Naive thymus-derived CD4-positive, alpha-beta T cell (primary cell): Measurements from ENCODE around the gene MYOZ3. TPM values are rescaled to one million over a fixed set of nuclear protein-coding genes. Genes with fewer than 3 reads are reported as not detected.

Experiments
- ATAC-seq: fragments of 150-1000 bp; cut with Tn5 transposase; 2 replicates; pipeline ENCODE4 v1.10.0; 2021; ENCODE audit warnings: mild to moderate bottlenecking, moderate library complexity
- CTCF ChIA-PET: fragments of 350-600 bp; sonication (Branson Sonifier 250); formaldehyde crosslinking; loops from one replicate; lab custom pipeline; 2021; ENCODE audit warnings: antibody characterized with exemption; lab: Charles Lee
- POLR2A ChIA-PET: fragments of 350-600 bp; sonication (Branson Sonifier 250); formaldehyde crosslinking; loops from one replicate; lab custom pipeline; 2021; ENCODE audit warnings: antibody characterized with exemption, inconsistent platforms; lab: Charles Lee
- DNase-seq, 9 donors: peaks; one replicate each; pipeline versions ENCODE4 v3.0.0 to v3.0.0-alpha.2; 2020 to 2022; ENCODE audit warnings: mixed read lengths in 1 of 9
- H3K27ac ChIP-seq: one replicate; pipeline ENCODE4 v1.7.0; 2013; ENCODE audit warnings: mild to moderate bottlenecking, low read depth, low read length, moderate library complexity
- H3K27me3 ChIP-seq, 2 donors: one replicate each; pipeline ENCODE4 v1.7.0; 2013; ENCODE audit warnings: low read length in 2 of 2, mild to moderate bottlenecking in 2 of 2, moderate library complexity in 2 of 2; ENCODE audit not compliant: control insufficient read depth in 2 of 2, insufficient read depth in 2 of 2
- H3K36me3 ChIP-seq, 3 experiments: 1 replicate in 2 of 3; 2 replicates in 1 of 3; pipeline ENCODE4 v1.7.0; 2013; ENCODE audit warnings: low read length in 3 of 3, mild to moderate bottlenecking in 3 of 3, moderate library complexity in 1 of 3; ENCODE audit not compliant: insufficient read depth in 3 of 3, control insufficient read depth in 2 of 3
- H3K4me1 ChIP-seq, 2 donors: one replicate each; pipeline ENCODE4 v1.7.0; 2013; ENCODE audit warnings: low read length in 2 of 2, mild to moderate bottlenecking in 2 of 2, moderate library complexity in 1 of 2; ENCODE audit not compliant: control insufficient read depth in 2 of 2, insufficient read depth in 2 of 2
- H3K4me3 ChIP-seq: 2 replicates; pipeline ENCODE4 v1.7.0; 2013; ENCODE audit warnings: mild to moderate bottlenecking, low read length
- H3K9me3 ChIP-seq, 3 experiments: 1 replicate in 2 of 3; 2 replicates in 1 of 3; pipeline ENCODE4 v1.7.0; 2013; ENCODE audit warnings: low read length in 3 of 3; ENCODE audit not compliant: control insufficient read depth in 2 of 3
- H3K27ac Mint-ChIP-seq, 9 donors: one replicate each; pipeline ENCODE4 v1.8.0; 2020 to 2022; ENCODE audit warnings: mixed read lengths in 9 of 9, mild to moderate bottlenecking in 8 of 9, moderate library complexity in 5 of 9, inconsistent platforms in 2 of 9
- H3K27me3 Mint-ChIP-seq, 5 donors: one replicate each; pipeline ENCODE4 v1.8.0; 2021 to 2022; ENCODE audit warnings: mixed read lengths in 5 of 5, mild to moderate bottlenecking in 1 of 5
- H3K36me3 Mint-ChIP-seq, 5 donors: one replicate each; pipeline ENCODE4 v1.8.0; 2020 to 2022; ENCODE audit warnings: mixed read lengths in 5 of 5, mild to moderate bottlenecking in 3 of 5, inconsistent platforms in 1 of 5
- H3K4me1 Mint-ChIP-seq, 7 donors: one replicate each; pipeline ENCODE4 v1.8.0; 2020 to 2022; ENCODE audit warnings: mixed read lengths in 7 of 7, mild to moderate bottlenecking in 3 of 7, inconsistent platforms in 1 of 7
- H3K4me3 Mint-ChIP-seq, 10 donors: one replicate each; pipeline ENCODE4 v1.8.0; 2020 to 2022; ENCODE audit warnings: mild to moderate bottlenecking in 10 of 10, mixed read lengths in 10 of 10, moderate library complexity in 6 of 10, inconsistent platforms in 2 of 10
- H3K9me3 Mint-ChIP-seq, 11 donors: one replicate each; pipeline ENCODE4 v1.8.0; 2020 to 2022; ENCODE audit warnings: mixed read lengths in 11 of 11, mild to moderate bottlenecking in 4 of 11, inconsistent platforms in 1 of 11, moderate library complexity in 1 of 11
- intact Hi-C, 2 donors: fragments of 100-400 bp; cut with micrococcal nuclease; formaldehyde crosslinking; loops; one replicate each; pipeline ENCODE4 v1.15.1; 2023
- polyA plus RNA-seq, 2 donors: library from polyadenylated mRNA; unstranded; fragments of 300-500 nt; fragmentation: Illumina TruSeq; gene quantifications; one replicate each; pipeline ENCODE4 v1.2.3, GENCODE V29; 2021
- total RNA-seq, 6 experiments: library from RNA in 5 of 6; stranded (reverse) in 5 of 6; gene quantifications; 1 replicate in 5 of 6; 2 replicates in 1 of 6; pipeline ENCODE4 v1.2.3 and lab custom pipeline; 2021 to 2026

The MYOZ3 gene
- total and polyA plus RNA-seq, 7 experiments from 2014 or later, result 0.15 TPM; not detected in 6

GRCh38 chr5:150622157-150622556 is 38.9 kb upstream of the MYOZ3 start:
- Histone ChIP-seq H3K27me3 (no peaks in the 10 kb centered on the region), H3K36me3 (no peaks in the 10 kb centered on the region), H3K4me1 (peaks cover 0 to 20% of the 10 kb centered on the region in 2 donors), H3K9me3 (no peaks in the 10 kb centered on the region), H3K4me3 (no peak overlapping the region), H3K27ac (no peak overlapping the region)
- Mint-ChIP-seq H3K4me1 (peaks cover 9 to 25% (median 18%) of the 10 kb centered on the region in 7 donors), H3K27ac (no peak overlapping the region), H3K9me3 (peaks cover 0 to 1% (median 0%) of the 10 kb centered on the region in 11 donors), H3K27me3 (peaks cover 0 to 33% (median 6%) of the 10 kb centered on the region in 5 donors), H3K4me3 (no peak overlapping the region), H3K36me3 (peaks cover 0 to 2% (median 0%) of the 10 kb centered on the region in 5 donors)
- ChIA-PET CTCF (no interaction called here), POLR2A (no interaction called here)
- no peak for DNase-seq
- intact Hi-C loops, result no loop called here
- ATAC-seq, result no peak

- Mint-ChIP-seq H3K4me1 (peaks cover 13 to 25% (median 18%) of the 10 kb centered on the region in 7 donors), H3K27ac (peak overlapping the region in 7 of 9 donors; percentile 4 to 91 (median 16)), H3K4me3 (peak overlapping the region in 9 of 10 donors; percentile 18 to 97 (median 79)), H3K27me3 (peaks cover 0 to 41% (median 6%) of the 10 kb centered on the region in 5 donors), H3K36me3 (peaks cover 0 to 2% (median 0%) of the 10 kb centered on the region in 5 donors), H3K9me3 (peaks cover 0 to 1% (median 0%) of the 10 kb centered on the region in 11 donors)
- no peaks in the 10 kb centered on the region for H3K36me3 ChIP-seq
- no peak for DNase-seq
- POLR2A ChIA-PET, result no interaction called here
- CTCF ChIA-PET, result no interaction called here
- intact Hi-C loops, result no loop called here
- H3K27ac ChIP-seq, result no peak overlapping the region
- no peaks in the 10 kb centered on the region for H3K27me3 ChIP-seq
- peaks cover 0 to 20% of the 10 kb centered on the region in 2 donors for H3K4me1 ChIP-seq
- H3K9me3 ChIP-seq, result no peaks in the 10 kb centered on the region
- no peak for ATAC-seq
- no peak overlapping the region for H3K4me3 ChIP-seq
Observed at GRCh38 chr5:150623152-150623877, 37.7 kb upstream of the MYOZ3 start.

DNA sequence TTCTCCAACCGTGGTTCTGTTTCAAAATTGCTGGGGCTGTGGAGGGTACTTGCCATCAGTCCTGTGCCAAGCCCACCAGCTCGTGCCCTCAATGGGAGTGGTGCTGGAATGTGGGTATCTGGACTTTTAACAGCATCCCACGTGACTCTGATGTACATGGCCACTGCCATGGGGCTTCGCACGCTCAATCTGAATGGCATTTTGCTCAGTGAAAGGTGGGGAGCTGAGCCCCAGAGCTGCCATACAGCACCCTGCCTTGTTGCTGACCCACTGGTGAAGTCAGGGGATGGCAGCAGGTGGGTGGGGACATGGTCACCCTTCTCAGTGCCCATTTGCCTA is 37.2 kb upstream of the MYOZ3 start:
- Histone ChIP-seq H3K4me3 (no peak overlapping the region), H3K9me3 (no peaks in the 10 kb centered on the region), H3K4me1 (peaks cover 0 to 20% of the 10 kb centered on the region in 2 donors), H3K36me3 (no peaks in the 10 kb centered on the region), H3K27me3 (no peaks in the 10 kb centered on the region), H3K27ac (no peak overlapping the region)
- intact Hi-C loops, result loop anchor here in 1 of 2 donors (2.0 kb wide), 1 partner anchor 33 kb away; no protein-coding TSS in a partner anchor
- H3K4me1 Mint-ChIP-seq, result peaks cover 13 to 25% (median 18%) of the 10 kb centered on the region in 7 donors
- ATAC-seq (no peak), DNase-seq (peak in 1 of 9 donors; percentile 15)
- H3K27me3 Mint-ChIP-seq, result peaks cover 0 to 41% (median 6%) of the 10 kb centered on the region in 5 donors
- peaks cover 0 to 2% (median 0%) of the 10 kb centered on the region in 5 donors for H3K36me3 Mint-ChIP-seq
- ChIA-PET POLR2A (no interaction called here), CTCF (no interaction called here)
- peak overlapping the region; percentile 79 to 97 (median 86) for H3K4me3 Mint-ChIP-seq
- H3K9me3 Mint-ChIP-seq, result peaks cover 0 to 1% (median 0%) of the 10 kb centered on the region in 11 donors
- peak overlapping the region in 6 of 9 donors; percentile 10 to 91 (median 38) for H3K27ac Mint-ChIP-seq

- H3K9me3 ChIP-seq, result no peaks in the 10 kb centered on the region
- no peaks in the 10 kb centered on the region for H3K27me3 ChIP-seq
- H3K27ac Mint-ChIP-seq, result peak overlapping the region in 7 of 9 donors; percentile 10 to 91 (median 42)
- intact Hi-C loops, result loop anchor here in 1 of 2 donors (2.0 kb wide), 1 partner anchor 32 kb away; no protein-coding TSS in a partner anchor
- ChIA-PET POLR2A (no interaction called here), CTCF (no interaction called here)
- peaks cover 0 to 1% (median 0%) of the 10 kb centered on the region in 11 donors for H3K9me3 Mint-ChIP-seq
- peaks cover 0 to 41% (median 6%) of the 10 kb centered on the region in 5 donors for H3K27me3 Mint-ChIP-seq
- H3K4me3 Mint-ChIP-seq, result peak overlapping the region; percentile 79 to 97 (median 86)
- H3K4me1 Mint-ChIP-seq, result peaks cover 13 to 25% (median 18%) of the 10 kb centered on the region in 7 donors
- H3K4me3 ChIP-seq, result peak overlapping the region; percentile 39
- no peak overlapping the region for H3K27ac ChIP-seq
- ATAC-seq (peak; percentile 72), DNase-seq (peak in 7 of 9 donors; percentile 11 to 39 (median 22))
- peaks cover 0 to 2% (median 0%) of the 10 kb centered on the region in 5 donors for H3K36me3 Mint-ChIP-seq
- peaks cover 0 to 20% of the 10 kb centered on the region in 2 donors for H3K4me1 ChIP-seq
- no peaks in the 10 kb centered on the region for H3K36me3 ChIP-seq
Observed at GRCh38 chr5:150624334-150625163, 36.5 kb upstream of the MYOZ3 start.

DNA sequence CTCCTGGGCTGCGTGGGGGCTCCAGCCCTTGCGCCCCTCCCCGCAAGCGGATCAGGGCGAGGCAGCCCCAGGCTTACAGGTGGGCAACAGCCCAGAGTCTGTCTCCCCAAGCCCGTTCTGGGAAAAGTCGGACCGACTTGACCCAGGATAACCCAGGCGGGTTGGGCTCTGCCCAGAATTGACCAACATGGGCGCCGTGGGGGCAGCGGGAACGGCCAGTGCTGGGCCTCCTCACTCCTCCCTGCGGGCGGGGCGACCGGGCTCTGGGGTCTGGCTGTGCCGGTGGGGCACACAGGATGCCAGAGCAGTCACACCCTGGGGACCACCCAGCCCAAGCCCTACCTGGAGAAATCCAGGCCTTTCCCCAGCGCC is 35.9 kb upstream of the MYOZ3 start:
- peak overlapping the region; percentile 39 for H3K4me3 ChIP-seq
- intact Hi-C loops, result loop anchor here in 1 of 2 donors (2.0 kb wide), 1 partner anchor 32 kb away; no protein-coding TSS in a partner anchor
- Mint-ChIP-seq H3K4me3 (peak overlapping the region in 6 of 10 donors; percentile 9 to 94 (median 40)), H3K9me3 (peaks cover 0 to 1% (median 0%) of the 10 kb centered on the region in 11 donors), H3K4me1 (peaks cover 13 to 25% (median 18%) of the 10 kb centered on the region in 7 donors), H3K36me3 (peaks cover 0 to 2% (median 0%) of the 10 kb centered on the region in 5 donors), H3K27ac (no peak overlapping the region), H3K27me3 (peaks cover 0 to 41% (median 6%) of the 10 kb centered on the region in 5 donors)
- CTCF ChIA-PET, result no interaction called here
- POLR2A ChIA-PET, result no interaction called here
- peaks cover 0 to 20% of the 10 kb centered on the region in 2 donors for H3K4me1 ChIP-seq
- no peak for ATAC-seq
- DNase-seq, result no peak
- no peak overlapping the region for H3K27ac ChIP-seq
- H3K9me3 ChIP-seq, result no peaks in the 10 kb centered on the region
- no peaks in the 10 kb centered on the region for H3K27me3 ChIP-seq
- H3K36me3 ChIP-seq, result no peaks in the 10 kb centered on the region
